ENCODE measurements around the gene PSMB1. TPM values are rescaled to one million over a fixed set of nuclear protein-coding genes. Genes with fewer than 3 reads are reported as not detected.

PSMB1 gene
- total and polyA plus RNA-seq, 2 experiments from 2014 or later = 357 to 576 TPM

Other genes with a start within 250 kb of the PSMB1 start
- gene FAM120B, start 246.5 kb downstream of the PSMB1 start, total RNA-seq (2014; rRNA removed; shearing (Covaris generic)) = 14.4 and 16.7 TPM in 2 replicates
- 5.8 and 7.2 TPM in 2 replicates for gene FAM120B, start 246.5 kb downstream of the PSMB1 start, polyA plus RNA-seq (2016; fragmentation: Nextera tagmentation; extraction: Ambion mirVana)
- gene TBP, start 1.1 kb upstream of the PSMB1 start, total RNA-seq (2014; rRNA removed; shearing (Covaris generic)) = 26.3 and 30.3 TPM in 2 replicates
- gene TBP, start 1.1 kb upstream of the PSMB1 start, polyA plus RNA-seq (2016; fragmentation: Nextera tagmentation; extraction: Ambion mirVana) = 36.5 and 38.0 TPM in 2 replicates
- 181 and 183 TPM in 2 replicates for gene PDCD2, start 31.3 kb upstream of the PSMB1 start, total RNA-seq (2014; rRNA removed; shearing (Covaris generic))
- gene PDCD2, start 31.3 kb upstream of the PSMB1 start, polyA plus RNA-seq (2016; fragmentation: Nextera tagmentation; extraction: Ambion mirVana) = 136 and 145 TPM in 2 replicates